NCI-H69 (cell line): ENCODE data around the gene ZNF784.

Experiments used
- DNase-seq: peaks from one replicate; lab custom pipeline; 2025; lab: John Stamatoyannopoulos, UW

ZNF784 gene

GRCh38 chr19:55643003-55643886 lies 18.9 kb upstream of the ZNF784 start, which contains the start of gene ZNF581:
Gene ZNF581, plus strand, starts transcription at chr19:55643649. Its CDS starts 923 bp downstream, at chr19:55644572.
- DNase-seq = peak; percentile 84

- peak; percentile 68 for DNase-seq
Measured at GRCh38 chr19:55642153-55643002, 18.0 kb upstream of the ZNF784 start.

GRCh38 chr19:55641426-55642152 lies 17.2 kb upstream of the ZNF784 start:
- DNase-seq = peak; percentile 74

GRCh38 chr19:55640577-55641425 lies 16.4 kb upstream of the ZNF784 start, which contains the start of gene ZNF580:
Gene ZNF580, plus strand, starts transcription at chr19:55641002. Its CDS starts 1,507 bp downstream, at chr19:55642509.
- peak; percentile 87 for DNase-seq

GRCh38 chr19:55640043-55640576 lies 15.7 kb upstream of the ZNF784 start:
- DNase-seq = peak; percentile 85

GRCh38 chr19:55638864-55639359 lies 14.5 kb upstream of the ZNF784 start:
- DNase-seq = peak; percentile 72

- DNase-seq = no peak
Measured at GRCh38 chr19:55637534-55637933, 13.2 kb upstream of the ZNF784 start.

GRCh38 chr19:55636723-55637122 lies 12.4 kb upstream of the ZNF784 start:
- no peak for DNase-seq

GRCh38 chr19:55635856-55636440 lies 11.6 kb upstream of the ZNF784 start:
- no peak for DNase-seq

GRCh38 chr19:55635334-55635717 lies 11.0 kb upstream of the ZNF784 start:
- DNase-seq = no peak

- DNase-seq = no peak
Measured at GRCh38 chr19:55633861-55634260, 9.5 kb upstream of the ZNF784 start.

GRCh38 chr19:55632463-55632834 lies 8.1 kb upstream of the ZNF784 start:
- DNase-seq = peak; percentile 96

GRCh38 chr19:55626350-55626749 lies 2.0 kb upstream of the ZNF784 start:
- DNase-seq = no peak

GRCh38 chr19:55625004-55625326 lies 599 bp upstream of the ZNF784 start:
- no peak for DNase-seq

GRCh38 chr19:55623561-55623960 lies 805 bp downstream of the ZNF784 start:
- no peak for DNase-seq

- no peak for DNase-seq
Measured at GRCh38 chr19:55623130-55623529, 1.2 kb downstream of the ZNF784 start.

- DNase-seq = no peak
Measured at GRCh38 chr19:55622242-55622969, 2.0 kb downstream of the ZNF784 start.

- DNase-seq = no peak
Measured at GRCh38 chr19:55621673-55622231, 2.6 kb downstream of the ZNF784 start.

GRCh38 chr19:55621205-55621672 lies 3.1 kb downstream of the ZNF784 start:
- DNase-seq = no peak
